Raji (cell line): ENCODE measurements around the gene CRISP3.

ENCODE experiments used
- POLR2A ChIP-seq: IDR thresholded peaks from 2 replicates; pipeline ENCODE4 v1.6.1; 2011; ENCODE audit warnings: low read depth, low read length, control low read depth; ENCODE audit not compliant: insufficient read depth

Gene CRISP3

GRCh38 chr6:49713346-49713745 lies 30.8 kb downstream of the CRISP3 start, which contains the start of gene CRISP2:
Gene CRISP2 (minus strand): TSS chr6:49713543. CDS start chr6:49709196, 4,347 bp downstream.
- TF ChIP-seq POLR2A = no peak

GRCh38 chr6:49698478-49698877 lies 45.7 kb downstream of the CRISP3 start:
- no peak for TF ChIP-seq POLR2A

- no peak for TF ChIP-seq POLR2A
These were observed 50.7 kb downstream of the CRISP3 start for GRCh38 chr6:49693512-49693911.

GRCh38 chr6:49692534-49692933 lies 51.7 kb downstream of the CRISP3 start:
- TF ChIP-seq POLR2A = no peak
